Motor neuron (in vitro differentiated cells): Measurements from ENCODE around the gene PARVA. TPM values are rescaled to one million over a fixed set of nuclear protein-coding genes. Genes with fewer than 3 reads are reported as not detected.
"Not testable (repeated sequence)": the region's sequence is repeated elsewhere in the genome, so short reads cannot be mapped to it uniquely, and the experiment has no call there.

Experiments
- ATAC-seq, 8 experiments: fragments of 200-7000 bp; cut with Tn5 transposase; replicated peaks in 6 of 8; 2 replicates each; pipeline ENCODE4 v1.8.0; 2021; ENCODE audit warnings: mild to moderate bottlenecking in 8 of 8, moderate library complexity in 8 of 8
- H3K27ac ChIP-seq, 2 donors: fragments of 250-450 bp; sonication (Bioruptor Pico); 2 replicates each; pipeline ENCODE4 v1.9.0; 2021; ENCODE audit warnings: antibody characterized with exemption in 2 of 2, mild to moderate bottlenecking in 2 of 2, moderate library complexity in 1 of 2
- H3K4me1 ChIP-seq, 2 donors: fragments of 250-450 bp; sonication (Bioruptor Pico); replicated peaks in 1 of 2; 2 replicates each; pipeline ENCODE4 v1.6.1; 2021; ENCODE audit warnings: antibody characterized with exemption in 2 of 2, mild to moderate bottlenecking in 2 of 2, moderate library complexity in 1 of 2
- H3K4me3 ChIP-seq, 5 donors: fragments of 250-450 bp; sonication (Bioruptor Pico); 2 replicates each; pipeline ENCODE4 v1.9.0; 2021; ENCODE audit warnings: antibody characterized with exemption in 5 of 5, mild to moderate bottlenecking in 5 of 5, moderate library complexity in 4 of 5
- WGBS, 10 experiments: fragments of 450-650 bp; shearing (Covaris generic); methylation state at CpG; one replicate each; pipeline ENCODE4 v1.0.0; 2022; 5-methylcytosine and 5-hydroxymethylcytosine counted together
- in situ Hi-C, 9 experiments: fragments of 400-800 bp; cut with MboI; loops; one replicate each; pipeline ENCODE4 v1.15.0; 2021; ENCODE audit warnings: low sequenced_read_pairs in 9 of 9, low pct_unique_long_range_greater_than_20kb in 2 of 9; ENCODE audit not compliant: unreplicated experiment in 9 of 9
- total RNA-seq, 8 experiments: library from RNA; unstranded; fragments of 300-600 nt; gene quantifications; 2 replicates each; pipeline versions ENCODE4 v1.2.3 to v1.2.4, GENCODE V29; 2022

The PARVA gene
- total RNA-seq, 8 experiments from 2014 or later = 4.8 to 59.4 (median 10.8) TPM

DNA sequence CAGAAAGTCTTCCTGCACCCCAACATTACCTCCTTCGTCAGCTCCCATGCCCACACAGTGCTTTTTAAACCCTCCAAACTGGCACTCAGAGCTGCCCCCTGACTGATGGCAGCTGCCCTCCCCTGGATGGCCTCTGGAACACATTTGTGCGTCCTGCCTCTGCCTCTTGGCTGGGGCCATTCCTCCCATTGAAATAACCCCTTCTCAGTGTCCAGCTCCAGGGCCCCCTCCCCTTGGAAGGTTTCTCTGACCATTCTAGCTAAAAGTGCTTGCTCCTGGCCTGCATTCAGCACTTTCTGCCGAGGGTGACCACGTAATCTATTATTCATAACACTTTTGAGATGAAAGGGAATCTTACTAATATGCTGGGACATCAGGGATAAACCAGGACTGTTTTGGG is 130.0 kb downstream of the PARVA start:
- in situ Hi-C loops = loop anchor here in 1 of 9 experiments (25.0 kb wide), 1 partner anchor 380 kb away; no protein-coding TSS in a partner anchor
- no peak for ATAC-seq
- Histone ChIP-seq H3K4me3 (no peak overlapping the region), H3K27ac (no peak overlapping the region), H3K4me1 (no peaks in the 10 kb centered on the region)
- WGBS, 10 experiments = 0 to 100% (median 83%) methylated on average over 1 to 3 of the region's 4 CpGs; no CpG with 5 or more reads in 1 of the 10 experiments

DNA sequence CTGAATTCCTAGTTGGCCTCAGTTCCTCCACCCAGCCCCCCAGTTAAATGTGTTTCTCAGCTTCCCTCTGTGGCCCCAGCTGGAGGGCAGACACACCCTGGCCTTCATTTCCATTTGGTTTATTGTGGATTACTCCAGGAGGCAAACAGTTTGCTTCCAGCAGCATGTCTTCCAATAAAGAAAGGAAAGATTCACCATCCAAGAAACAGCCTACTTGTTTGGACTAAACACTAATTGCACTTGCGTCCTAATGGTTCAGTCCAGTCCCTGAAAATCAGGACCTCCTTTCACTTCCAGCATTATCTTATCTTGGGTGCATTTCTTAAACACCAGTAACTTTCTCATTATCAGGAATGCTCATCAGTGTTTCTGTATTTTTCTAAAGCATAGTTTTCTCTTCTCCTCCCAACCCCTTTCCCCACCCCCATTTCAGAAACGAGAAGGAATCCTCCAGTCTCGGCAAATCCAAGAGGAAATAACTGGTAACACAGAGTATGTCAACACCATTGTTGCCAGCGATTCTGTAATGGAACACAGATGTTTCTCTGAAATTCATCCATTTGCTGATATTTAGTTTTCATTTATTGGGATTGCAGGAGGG is 130.9 kb downstream of the PARVA start:
- in situ Hi-C loops = loop anchor here in 1 of 9 experiments (25.0 kb wide), 1 partner anchor 379 kb away; no protein-coding TSS in a partner anchor
- 0 to 100% (median 59%) methylated on average over 1 to 4 of the region's 4 CpGs; no CpG with 5 or more reads in 1 of the 10 experiments for WGBS, 10 experiments
- H3K27ac ChIP-seq = no peak overlapping the region
- H3K4me1 ChIP-seq = no peaks in the 10 kb centered on the region
- no peak overlapping the region for H3K4me3 ChIP-seq
- ATAC-seq = peak in 3 of 8 experiments; percentile 76 to 77 (median 77)

DNA sequence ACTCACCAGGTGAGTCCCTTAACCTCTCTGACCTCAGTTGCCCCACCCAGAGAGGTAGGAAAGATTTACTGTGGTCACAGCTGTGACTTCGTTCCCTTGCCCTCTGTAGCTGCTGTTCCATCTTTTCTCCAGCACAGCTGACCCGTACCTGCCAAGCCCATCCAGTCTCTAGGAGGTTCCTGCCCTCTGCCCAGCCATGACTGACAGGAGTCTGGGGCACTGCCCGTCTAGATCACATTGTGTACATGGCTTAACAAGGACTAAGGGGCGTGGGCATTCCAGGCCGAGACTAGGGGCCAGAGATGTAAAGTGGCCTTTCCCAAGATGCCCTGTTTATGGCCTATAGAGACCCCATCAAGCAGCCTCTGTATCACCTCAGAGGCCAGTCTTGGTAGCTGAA is 132.0 kb downstream of the PARVA start:
- no peak overlapping the region for H3K4me3 ChIP-seq
- H3K27ac ChIP-seq = no peak overlapping the region
- H3K4me1 ChIP-seq = no peaks in the 10 kb centered on the region
- WGBS, 10 experiments = 60 to 95% (median 82%) methylated on average over 1 to 4 of the region's 5 CpGs; no CpG with 5 or more reads in 5 of the 10 experiments
- ATAC-seq = no peak
- in situ Hi-C loops = loop anchor here in 1 of 9 experiments (25.0 kb wide), 1 partner anchor 378 kb away; no protein-coding TSS in a partner anchor

DNA sequence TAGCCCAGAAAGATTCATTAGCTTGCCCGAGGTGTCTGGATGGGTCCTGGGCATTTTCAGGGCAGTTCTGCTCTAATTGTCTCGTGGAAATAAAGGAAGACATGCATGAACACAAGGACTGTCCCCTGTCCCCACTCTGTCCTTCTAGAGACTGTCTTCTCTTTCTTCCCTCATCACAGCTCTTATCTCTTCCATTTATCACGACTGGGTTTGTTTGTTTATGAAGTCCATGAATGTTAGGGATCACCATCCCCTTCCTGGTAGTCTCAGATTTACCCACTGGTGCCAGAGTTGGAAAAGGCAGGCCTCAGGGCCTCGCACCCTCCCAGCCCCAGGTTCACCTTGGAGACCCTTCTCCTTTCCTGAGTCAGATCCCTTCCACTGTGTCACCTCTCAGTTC is 134.8 kb downstream of the PARVA start:
- in situ Hi-C loops = loop anchor here in 1 of 9 experiments (25.0 kb wide), 1 partner anchor 375 kb away; no protein-coding TSS in a partner anchor
- H3K4me1 ChIP-seq = no peaks in the 10 kb centered on the region
- WGBS, 10 experiments = 72 to 100% (median 83%) methylated on average over 2 to 3 of the region's 4 CpGs; no CpG with 5 or more reads in 2 of the 10 experiments
- no peak for ATAC-seq
- no peak overlapping the region for H3K27ac ChIP-seq
- H3K4me3 ChIP-seq = no peak overlapping the region

DNA sequence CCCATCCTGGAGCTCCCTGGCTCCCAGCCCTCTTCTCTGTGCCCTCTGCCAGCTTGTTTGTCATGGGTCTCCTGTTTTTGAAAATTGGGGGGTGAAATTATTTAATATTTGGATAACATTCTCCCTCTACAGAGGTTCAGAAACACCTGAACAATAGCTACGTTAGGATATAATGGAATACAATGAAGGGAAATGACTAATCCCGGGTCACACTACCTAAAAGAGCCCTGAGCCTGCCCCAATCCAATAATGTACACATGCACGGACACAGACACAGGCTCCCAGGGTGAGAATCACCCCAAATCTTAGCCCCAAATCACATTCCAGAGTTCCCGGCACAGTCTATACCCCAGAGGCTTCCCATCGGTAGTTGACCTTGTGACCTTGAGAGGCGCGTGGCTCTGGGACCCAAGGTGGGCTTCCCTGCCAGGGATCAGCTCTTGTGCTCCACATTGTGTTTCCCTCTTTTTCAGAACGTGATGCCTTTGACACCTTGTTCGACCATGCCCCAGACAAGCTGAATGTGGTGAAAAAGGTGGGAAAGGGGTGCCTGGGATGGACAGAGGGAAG is 135.5 kb downstream of the PARVA start:
- Histone ChIP-seq H3K27ac (no peak overlapping the region), H3K4me3 (no peak overlapping the region), H3K4me1 (no peaks in the 10 kb centered on the region)
- no peak for ATAC-seq
- in situ Hi-C loops = loop anchor here in 1 of 9 experiments (25.0 kb wide), 1 partner anchor 374 kb away; no protein-coding TSS in a partner anchor
- WGBS, 10 experiments = 40 to 100% (median 78%) methylated on average over 1 to 8 of the region's 9 CpGs; no CpG with 5 or more reads in 3 of the 10 experiments

DNA sequence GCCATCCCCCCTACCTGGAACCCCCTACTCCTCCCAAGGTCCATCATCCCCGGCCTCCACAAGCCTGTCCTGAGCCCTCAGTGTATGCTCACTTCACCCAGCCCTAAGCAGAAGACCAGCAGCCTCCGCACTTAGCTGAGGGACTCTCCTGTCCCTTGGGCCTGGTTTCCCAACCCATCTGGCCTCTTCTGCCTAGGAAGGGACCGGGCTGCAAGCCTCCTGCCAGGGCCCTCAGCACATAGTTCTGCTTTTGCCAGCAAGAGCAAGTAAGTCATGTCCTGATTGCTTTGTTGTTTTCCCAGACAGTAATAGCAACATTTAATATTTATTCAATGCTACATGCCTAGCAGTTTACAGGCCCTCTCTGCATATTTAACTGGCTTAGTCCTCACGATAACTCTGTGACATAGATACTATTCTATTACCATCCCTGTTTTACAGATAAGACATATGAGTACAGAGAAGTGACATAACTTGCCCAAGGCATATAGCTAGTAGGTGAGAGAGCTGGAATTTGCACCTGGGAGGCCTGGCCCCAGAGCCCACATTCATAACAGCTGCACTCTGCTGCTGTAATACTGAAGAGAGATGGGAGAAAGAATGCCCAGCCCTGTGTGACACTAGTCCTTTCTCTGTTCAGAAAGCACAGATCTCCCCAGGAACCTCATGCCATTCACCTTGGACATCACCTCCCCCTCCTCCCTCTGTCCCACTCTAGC is 139.2 kb downstream of the PARVA start:
- peak in 2 of 8 experiments; percentile 54 to 74 for ATAC-seq
- Histone ChIP-seq H3K4me3 (no peak overlapping the region), H3K4me1 (no peaks in the 10 kb centered on the region), H3K27ac (no peak overlapping the region)
- in situ Hi-C loops = loop anchor here in 1 of 9 experiments (25.0 kb wide), 1 partner anchor 371 kb away; no protein-coding TSS in a partner anchor
- 40 to 100% (median 77%) methylated on average over 1 to 3 of the region's 4 CpGs; no CpG with 5 or more reads in 5 of the 10 experiments for WGBS, 10 experiments

DNA sequence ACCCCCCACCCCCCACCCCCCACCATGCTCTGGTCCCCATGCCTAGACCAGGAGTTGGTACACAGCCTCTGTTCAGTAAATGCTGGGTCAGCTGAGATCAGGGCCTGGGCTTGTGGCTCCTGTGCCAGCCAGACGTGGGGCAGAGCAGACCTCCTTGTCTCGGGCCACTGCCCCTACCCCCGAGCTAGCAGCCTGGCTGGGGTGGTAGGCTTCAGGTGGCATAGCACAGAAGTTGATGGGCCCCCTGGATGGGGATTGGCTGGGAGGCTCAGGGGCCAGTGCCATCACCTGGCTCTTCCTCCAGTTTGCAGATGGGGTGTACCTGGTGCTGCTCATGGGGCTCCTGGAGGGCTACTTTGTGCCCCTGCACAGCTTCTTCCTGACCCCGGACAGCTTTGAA is 139.9 kb downstream of the PARVA start:
- 67 to 80% methylated on average over 1 to 3 of the region's 4 CpGs; no CpG with 5 or more reads in 8 of the 10 experiments for WGBS, 10 experiments
- in situ Hi-C loops = loop anchor here in 1 of 9 experiments (25.0 kb wide), 1 partner anchor 370 kb away; no protein-coding TSS in a partner anchor

DNA sequence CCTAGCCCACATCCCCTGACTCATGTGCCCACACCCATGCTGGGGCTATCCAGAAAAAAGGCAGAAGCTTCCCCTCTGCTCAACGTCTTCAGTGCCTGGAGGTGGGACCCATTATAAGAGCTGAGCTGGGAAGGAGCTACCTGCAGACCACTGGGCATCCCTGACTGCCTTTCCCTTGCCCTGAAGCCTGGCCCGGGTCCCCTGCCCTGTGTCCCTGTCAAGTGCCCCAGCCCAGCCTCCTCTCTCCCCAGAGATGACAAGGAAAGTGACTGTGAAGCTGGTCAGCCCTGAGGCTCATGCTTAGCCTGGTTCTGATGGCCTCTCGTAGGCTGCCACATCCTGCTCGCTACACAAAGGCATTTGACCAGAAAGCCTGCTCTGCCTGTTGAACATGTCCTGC is 140.4 kb downstream of the PARVA start:
- WGBS, 10 experiments = 80 to 100% (median 100%) methylated on average over 1 to 2 of the region's 4 CpGs; no CpG with 5 or more reads in 6 of the 10 experiments

More for the DNA sequence above, 139.9 kb downstream of the PARVA start:
- H3K4me1 ChIP-seq = no peaks in the 10 kb centered on the region
- no peak for ATAC-seq
- no peak overlapping the region for H3K27ac ChIP-seq
- H3K4me3 ChIP-seq = no peak overlapping the region

DNA sequence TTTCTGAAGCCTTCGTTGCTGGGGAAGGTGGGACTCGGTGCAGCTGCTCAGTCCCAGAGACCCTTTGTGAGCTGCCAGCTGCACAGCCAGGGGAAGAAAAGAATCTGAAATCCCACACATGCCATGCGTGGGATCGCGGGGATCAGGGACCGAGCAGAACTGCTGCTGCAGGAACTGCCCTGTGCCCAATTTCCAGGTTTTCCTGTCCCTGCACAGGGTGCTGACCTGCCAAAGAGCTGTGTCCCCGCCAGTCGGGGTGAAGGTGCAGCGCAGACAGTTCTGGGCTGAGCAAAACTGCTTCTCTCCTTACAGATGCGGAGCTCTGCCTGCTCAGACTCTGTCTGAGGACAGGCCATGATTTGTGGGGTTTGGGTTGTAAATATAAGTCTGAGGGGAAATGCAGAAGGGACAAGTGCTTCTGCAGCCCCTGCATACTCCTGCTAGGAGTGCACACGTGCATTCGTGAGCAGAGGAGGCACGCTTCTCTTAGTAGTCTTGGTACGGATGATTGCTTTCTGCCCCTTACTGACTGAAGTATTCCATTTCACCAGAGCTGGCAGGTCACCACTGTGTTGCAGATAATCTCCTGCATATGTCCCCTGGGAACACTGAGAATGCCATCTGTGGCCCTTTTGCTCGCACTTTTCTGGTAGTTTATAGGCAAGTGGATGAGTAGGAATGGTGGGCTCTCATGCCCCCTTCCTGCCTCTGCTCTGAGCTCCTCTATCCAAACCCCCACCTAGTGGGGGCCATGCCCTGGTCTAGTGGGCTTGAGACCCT is 141.4 kb downstream of the PARVA start:
- no peak overlapping the region for H3K4me3 ChIP-seq

More for the DNA sequence above, 140.4 kb downstream of the PARVA start:
- no peak overlapping the region for H3K27ac ChIP-seq
- H3K4me3 ChIP-seq = no peak overlapping the region
- ATAC-seq = no peak
- no peaks in the 10 kb centered on the region for H3K4me1 ChIP-seq
- in situ Hi-C loops = loop anchor here in 1 of 9 experiments (25.0 kb wide), 1 partner anchor 370 kb away; no protein-coding TSS in a partner anchor

DNA sequence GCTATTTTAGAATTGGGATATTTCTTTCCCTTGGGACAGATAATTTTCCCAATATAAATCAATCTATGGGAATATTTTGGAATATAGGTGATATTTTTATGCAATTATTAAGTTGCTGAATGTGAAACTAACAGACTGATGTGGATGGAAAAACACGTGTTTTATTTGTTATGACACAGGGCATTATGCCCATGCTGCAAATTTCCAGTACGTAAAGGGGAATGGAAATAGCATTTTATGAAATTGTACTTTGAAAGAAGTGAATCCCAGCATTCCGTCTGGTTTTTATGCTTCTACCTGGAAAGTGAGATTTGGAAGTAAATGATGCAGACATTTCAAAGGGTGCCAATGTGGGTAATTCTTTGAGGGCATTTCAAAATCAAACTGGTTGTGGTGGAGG is 142.7 kb downstream of the PARVA start:
- WGBS, 10 experiments = 56 to 100% (median 91%) methylated on average over 1 to 3 of the region's 3 CpGs; no CpG with 5 or more reads in 2 of the 10 experiments
- no peak for ATAC-seq
- no peak overlapping the region for H3K27ac ChIP-seq
- in situ Hi-C loops = loop anchor here in 1 of 9 experiments (25.0 kb wide), 1 partner anchor 367 kb away; no protein-coding TSS in a partner anchor
- no peaks in the 10 kb centered on the region for H3K4me1 ChIP-seq
- no peak overlapping the region for H3K4me3 ChIP-seq

More for the DNA sequence above, 141.4 kb downstream of the PARVA start:
- in situ Hi-C loops = loop anchor here in 1 of 9 experiments (25.0 kb wide), 1 partner anchor 369 kb away; no protein-coding TSS in a partner anchor
- Histone ChIP-seq H3K4me1 (no peaks in the 10 kb centered on the region), H3K27ac (no peak overlapping the region)
- WGBS, 10 experiments = 84 to 100% (median 93%) methylated on average over 2 to 7 of the region's 15 CpGs; no CpG with 5 or more reads in 4 of the 10 experiments
- ATAC-seq = peak in 1 of 8 experiments; percentile 16

DNA sequence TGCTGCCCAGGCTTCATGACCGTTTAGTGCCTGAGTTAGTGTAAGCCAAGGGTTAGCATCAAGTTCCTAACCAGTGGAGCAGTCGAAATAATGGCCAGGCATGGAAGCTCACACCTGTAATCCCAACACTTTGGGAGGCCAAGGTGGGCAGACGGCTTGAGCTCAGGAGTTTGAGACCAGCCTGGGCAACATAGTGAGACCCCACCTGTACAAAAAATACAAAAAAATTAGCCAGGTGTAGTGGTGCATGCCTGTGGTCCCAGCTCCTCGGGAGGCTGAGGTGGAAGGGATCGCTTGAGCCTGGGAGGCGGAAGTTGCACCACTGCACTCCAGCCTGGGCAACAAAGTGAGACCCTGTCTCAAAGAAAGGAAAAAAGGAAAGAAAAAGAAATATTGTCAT is 143.2 kb downstream of the PARVA start:
- not testable (repeated sequence) for H3K27ac ChIP-seq, H3K4me1 ChIP-seq, H3K4me3 ChIP-seq, ATAC-seq
- in situ Hi-C loops = loop anchor here in 1 of 9 experiments (25.0 kb wide), 1 partner anchor 367 kb away; no protein-coding TSS in a partner anchor
- 68 to 100% (median 84%) methylated on average over 2 to 4 of the region's 6 CpGs; no CpG with 5 or more reads in 2 of the 10 experiments for whole genome bisulfite sequencing, 10 experiments
